ENCODE measurements around the gene SYNPO2.

Gene SYNPO2

GRCh38 chr4:119039160-119039559 is 150.5 kb downstream of the SYNPO2 start:
- Histone ChIP-seq H3K27ac (ENCODE audit: low read depth, low read length) (no peak overlapping the region), H4K20me1 (ENCODE audit: low read depth, low read length) (no peaks in the 10 kb centered on the region), H3F3A (ENCODE audit: insufficient read depth) (no peaks in the 10 kb centered on the region), H2AFZ (ENCODE audit: low read depth, low read length, severe bottlenecking) (no peak overlapping the region), H3K9me3 (ENCODE audit: insufficient read depth, low read length) (no peaks in the 10 kb centered on the region), H3K79me2 (ENCODE audit: insufficient read depth, low read length) (no peaks in the 10 kb centered on the region), H3K27me3 (ENCODE audit: low read length) (no peaks in the 10 kb centered on the region), H3K4me2 (ENCODE audit: low read depth, low read length, poor library complexity, severe bottlenecking) (no peak overlapping the region), H3K4me3 (ENCODE audit: insufficient read depth, low read length, poor library complexity, severe bottlenecking) (no peak overlapping the region), H3K9ac (ENCODE audit: low read length) (no peak overlapping the region), H3K36me3 (ENCODE audit: low read length) (no peaks in the 10 kb centered on the region), H3K9me2 (replicated peaks; ENCODE audit: insufficient read depth, low read length) (no peaks in the 10 kb centered on the region)
- no peak for TF ChIP-seq EZH2phosphoT487 (conservative IDR thresholded peaks at IDR 0.05; ENCODE audit: low read length)
- TF ChIP-seq, protein P1, sequence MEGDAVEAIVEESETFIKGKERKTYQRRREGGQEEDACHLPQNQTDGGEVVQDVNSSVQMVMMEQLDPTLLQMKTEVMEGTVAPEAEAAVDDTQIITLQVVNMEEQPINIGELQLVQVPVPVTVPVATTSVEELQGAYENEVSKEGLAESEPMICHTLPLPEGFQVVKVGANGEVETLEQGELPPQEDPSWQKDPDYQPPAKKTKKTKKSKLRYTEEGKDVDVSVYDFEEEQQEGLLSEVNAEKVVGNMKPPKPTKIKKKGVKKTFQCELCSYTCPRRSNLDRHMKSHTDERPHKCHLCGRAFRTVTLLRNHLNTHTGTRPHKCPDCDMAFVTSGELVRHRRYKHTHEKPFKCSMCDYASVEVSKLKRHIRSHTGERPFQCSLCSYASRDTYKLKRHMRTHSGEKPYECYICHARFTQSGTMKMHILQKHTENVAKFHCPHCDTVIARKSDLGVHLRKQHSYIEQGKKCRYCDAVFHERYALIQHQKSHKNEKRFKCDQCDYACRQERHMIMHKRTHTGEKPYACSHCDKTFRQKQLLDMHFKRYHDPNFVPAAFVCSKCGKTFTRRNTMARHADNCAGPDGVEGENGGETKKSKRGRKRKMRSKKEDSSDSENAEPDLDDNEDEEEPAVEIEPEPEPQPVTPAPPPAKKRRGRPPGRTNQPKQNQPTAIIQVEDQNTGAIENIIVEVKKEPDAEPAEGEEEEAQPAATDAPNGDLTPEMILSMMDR (IDR thresholded peaks at IDR 0.05; ENCODE audit: insufficient read depth, low read length, poor library complexity, severe bottlenecking), result no peak

DNA sequence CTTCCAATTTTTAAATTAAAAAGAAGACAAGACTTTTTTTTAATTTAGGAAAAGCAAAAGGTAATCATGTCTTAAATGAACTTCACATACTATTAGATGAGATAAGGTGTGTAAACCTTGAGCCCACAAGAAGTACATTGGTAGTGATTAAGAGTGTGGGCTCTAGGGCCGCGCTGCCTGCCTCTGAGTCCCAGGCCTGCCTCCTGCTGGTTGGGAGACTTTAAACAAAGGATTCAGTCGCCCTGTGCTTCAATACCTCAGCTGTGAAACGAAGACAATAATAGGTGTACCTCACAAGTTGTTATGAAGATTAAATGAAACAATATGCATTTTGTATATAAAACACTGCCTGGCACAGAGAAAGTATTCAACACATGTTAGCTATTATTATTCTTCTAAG is 151.1 kb downstream of the SYNPO2 start:
- no peaks in the 10 kb centered on the region for H3K27me3 ChIP-seq (ENCODE audit: low read length)
- no peak overlapping the region for H3K4me2 ChIP-seq (ENCODE audit: low read depth, low read length, poor library complexity, severe bottlenecking)
- TF ChIP-seq EZH2phosphoT487 (conservative IDR thresholded peaks at IDR 0.05; ENCODE audit: low read length), result no peak
- TF ChIP-seq, protein P1 (IDR thresholded peaks at IDR 0.05; ENCODE audit: insufficient read depth, low read length, poor library complexity, severe bottlenecking), result no peak
- H4K20me1 ChIP-seq (ENCODE audit: low read depth, low read length), result no peaks in the 10 kb centered on the region
- H3K9ac ChIP-seq (ENCODE audit: low read length), result no peak overlapping the region
- H3K4me3 ChIP-seq (ENCODE audit: insufficient read depth, low read length, poor library complexity, severe bottlenecking), result no peak overlapping the region
- H3K36me3 ChIP-seq (ENCODE audit: low read length), result no peaks in the 10 kb centered on the region
- H3K9me2 ChIP-seq (replicated peaks; ENCODE audit: insufficient read depth, low read length), result no peaks in the 10 kb centered on the region
- H3K9me3 ChIP-seq (ENCODE audit: insufficient read depth, low read length), result no peaks in the 10 kb centered on the region
- H3K27ac ChIP-seq (ENCODE audit: low read depth, low read length), result no peak overlapping the region
- no peak overlapping the region for H2AFZ ChIP-seq (ENCODE audit: low read depth, low read length, severe bottlenecking)
- H3K79me2 ChIP-seq (ENCODE audit: insufficient read depth, low read length), result no peaks in the 10 kb centered on the region
- H3F3A ChIP-seq (ENCODE audit: insufficient read depth), result no peaks in the 10 kb centered on the region

- no peaks in the 10 kb centered on the region for H3K9me2 ChIP-seq (replicated peaks; ENCODE audit: insufficient read depth, low read length)
- H3K4me2 ChIP-seq (ENCODE audit: low read depth, low read length, poor library complexity, severe bottlenecking), result no peak overlapping the region
- no peak overlapping the region for H3K4me3 ChIP-seq (ENCODE audit: insufficient read depth, low read length, poor library complexity, severe bottlenecking)
- H3K36me3 ChIP-seq (ENCODE audit: low read length), result no peaks in the 10 kb centered on the region
- no peak overlapping the region for H3K27ac ChIP-seq (ENCODE audit: low read depth, low read length)
- H3F3A ChIP-seq (ENCODE audit: insufficient read depth), result no peaks in the 10 kb centered on the region
- H3K9ac ChIP-seq (ENCODE audit: low read length), result no peak overlapping the region
- no peaks in the 10 kb centered on the region for H3K27me3 ChIP-seq (ENCODE audit: low read length)
- no peaks in the 10 kb centered on the region for H3K79me2 ChIP-seq (ENCODE audit: insufficient read depth, low read length)
- no peaks in the 10 kb centered on the region for H4K20me1 ChIP-seq (ENCODE audit: low read depth, low read length)
- no peak for TF ChIP-seq EZH2phosphoT487 (conservative IDR thresholded peaks at IDR 0.05; ENCODE audit: low read length)
- TF ChIP-seq, protein P1 (IDR thresholded peaks at IDR 0.05; ENCODE audit: insufficient read depth, low read length, poor library complexity, severe bottlenecking), result no peak
- H2AFZ ChIP-seq (ENCODE audit: low read depth, low read length, severe bottlenecking), result no peak overlapping the region
- no peaks in the 10 kb centered on the region for H3K9me3 ChIP-seq (ENCODE audit: insufficient read depth, low read length)
Observed at GRCh38 chr4:119040261-119040660, 151.6 kb downstream of the SYNPO2 start.
